PC-3 (cell line): ENCODE data around the gene DUSP6.

Experiments used
- EZH2 ChIP-seq: fragments of 300-600 bp; sonication (generic); IDR thresholded peaks from one replicate; pipeline ENCODE4 v1.6.1; 2017; ENCODE audit warnings: antibody characterized with exemption, mild to moderate bottlenecking, low read length; ENCODE audit not compliant: unreplicated experiment
- EZH2phosphoT487 ChIP-seq: fragments of 300-600 bp; sonication (generic); IDR thresholded peaks from 2 replicates; pipeline ENCODE4 v1.6.1; 2018; ENCODE audit warnings: mild to moderate bottlenecking, antibody characterized with exemption, low read length, borderline replicate concordance
- TF ChIP-seq, protein P1 (sequence below): fragments of 300-600 bp; sonication (generic); conservative IDR thresholded peaks from 2 replicates; pipeline ENCODE4 v1.5.1; 2017; ENCODE audit warnings: antibody characterized with exemption, low read depth, mild to moderate bottlenecking, low read length

DNA sequence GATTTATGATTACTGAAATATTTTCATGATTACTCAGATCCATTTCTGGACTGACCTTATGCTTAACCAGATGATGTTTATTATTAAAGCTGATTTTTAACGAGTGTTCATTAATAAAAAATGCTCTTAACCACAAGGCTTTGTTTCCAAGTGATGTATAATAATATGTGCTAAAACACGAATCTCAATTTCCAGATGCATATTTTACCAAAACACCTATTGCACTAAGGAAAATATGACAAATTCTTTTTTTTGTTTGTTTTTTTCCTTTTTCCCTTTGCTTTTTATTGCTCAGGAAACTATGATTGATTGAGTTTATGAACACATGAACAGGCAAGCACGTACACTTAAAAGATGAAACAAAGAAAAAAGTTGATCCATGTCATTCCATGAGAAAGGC is 16.9 kb upstream of the DUSP6 start:
- TF ChIP-seq, protein P1, sequence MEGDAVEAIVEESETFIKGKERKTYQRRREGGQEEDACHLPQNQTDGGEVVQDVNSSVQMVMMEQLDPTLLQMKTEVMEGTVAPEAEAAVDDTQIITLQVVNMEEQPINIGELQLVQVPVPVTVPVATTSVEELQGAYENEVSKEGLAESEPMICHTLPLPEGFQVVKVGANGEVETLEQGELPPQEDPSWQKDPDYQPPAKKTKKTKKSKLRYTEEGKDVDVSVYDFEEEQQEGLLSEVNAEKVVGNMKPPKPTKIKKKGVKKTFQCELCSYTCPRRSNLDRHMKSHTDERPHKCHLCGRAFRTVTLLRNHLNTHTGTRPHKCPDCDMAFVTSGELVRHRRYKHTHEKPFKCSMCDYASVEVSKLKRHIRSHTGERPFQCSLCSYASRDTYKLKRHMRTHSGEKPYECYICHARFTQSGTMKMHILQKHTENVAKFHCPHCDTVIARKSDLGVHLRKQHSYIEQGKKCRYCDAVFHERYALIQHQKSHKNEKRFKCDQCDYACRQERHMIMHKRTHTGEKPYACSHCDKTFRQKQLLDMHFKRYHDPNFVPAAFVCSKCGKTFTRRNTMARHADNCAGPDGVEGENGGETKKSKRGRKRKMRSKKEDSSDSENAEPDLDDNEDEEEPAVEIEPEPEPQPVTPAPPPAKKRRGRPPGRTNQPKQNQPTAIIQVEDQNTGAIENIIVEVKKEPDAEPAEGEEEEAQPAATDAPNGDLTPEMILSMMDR = no peak
- TF ChIP-seq EZH2 (no peak), EZH2phosphoT487 (no peak)
